Measurements from ENCODE around the gene PARP4. TPM values are rescaled to one million over a fixed set of nuclear protein-coding genes. Genes with fewer than 3 reads are reported as not detected.

PARP4 gene
- total and polyA plus RNA-seq, 2 of the 4 experiments (the other 2 are of a cell fraction): 31.7 to 50.2 TPM

GRCh38 chr13:24396821-24397220, 115.8 kb downstream of the PARP4 start:
- Histone ChIP-seq H2AK5ac (ENCODE audit: low read depth, low read length) (no peak overlapping the region), H3K9ac (ENCODE audit: low read depth, low read length) (no peak overlapping the region), H3K23ac (ENCODE audit: low read depth, low read length) (no peak overlapping the region), H3K4ac (ENCODE audit: low read depth, low read length) (no peak overlapping the region), H3K36me3 (ENCODE audit: control insufficient read depth, insufficient read depth, low read length) (no peaks in the 10 kb centered on the region), H3K4me3 (ENCODE audit: insufficient read depth, low read depth, low read length) (no peak overlapping the region), H3K27me3 (ENCODE audit: control insufficient read depth, insufficient read depth, low read length) (no peaks in the 10 kb centered on the region; the same call in 1 of the 2 replicates), H3K9me1 (ENCODE audit: insufficient read depth, low read length) (no peaks in the 10 kb centered on the region), H3K9me3 (ENCODE audit: control insufficient read depth, insufficient read depth, low read length) (peaks cover 3% of the 10 kb centered on the region; the same call in 1 of the 2 replicates), H4K8ac (ENCODE audit: low read depth in 2 of 2, low read length in 2 of 2) (no peak overlapping the region), H2BK5ac (ENCODE audit: low read depth, low read length, poor library complexity, severe bottlenecking) (no peak overlapping the region), H3K4me1 (ENCODE audit: control insufficient read depth, insufficient read depth, low read length) (no peaks in the 10 kb centered on the region), H3K14ac (replicated peaks; ENCODE audit: low read depth, low read length) (no peak overlapping the region), H4K91ac (ENCODE audit: insufficient read depth, low read depth, low read length) (no peak overlapping the region), H2BK120ac (ENCODE audit: low read depth, low read length) (no peak overlapping the region), H2AFZ (replicated peaks; ENCODE audit: low read length, poor library complexity) (no peak overlapping the region), H3K56ac (ENCODE audit: extremely low read depth, insufficient read depth, low read length) (no peak overlapping the region), H4K5ac (ENCODE audit: low read depth, low read length) (no peak overlapping the region), H4K20me1 (ENCODE audit: insufficient read depth, low read length) (no peaks in the 10 kb centered on the region), H3K4me2 (ENCODE audit: low read depth, low read length) (no peak overlapping the region), H3K27ac (ENCODE audit: insufficient read depth, low read length) (no peak overlapping the region), H3K18ac (ENCODE audit: low read depth, low read length) (no peak overlapping the region), H3K79me1 (ENCODE audit: low read depth in 1 of 2, low read length in 2 of 2) (no peaks in the 10 kb centered on the region), H2BK20ac (ENCODE audit: low read depth, low read length) (no peak overlapping the region), H2BK15ac (ENCODE audit: low read depth, low read length) (no peak overlapping the region), H2AK9ac (replicated peaks; ENCODE audit: low read depth, low read length, poor library complexity) (no peak overlapping the region)
- dilution Hi-C loops (cut with HindIII; ENCODE audit: low sequenced_read_pairs, unreplicated experiment) (no loop called here), in situ Hi-C loops (cut with MboI; ENCODE audit: low sequenced_read_pairs) (no loop called here), intact Hi-C loops (cut with micrococcal nuclease) (no loop called here)
- WGBS, 2 experiments (ENCODE audit: extremely low coverage in 2 of 2, insufficient read length in 1 of 2): no CpG with 5 or more reads among the region's 2 CpGs
- DNase-seq (no peak), ATAC-seq (ENCODE audit: low read depth) (no peak)
- no TSS peak for BruUV-seq (replicated peaks)
- ChIA-PET CTCF (no interaction called here), POLR2A (ENCODE audit: unreplicated experiment) (no interaction called here)
- TF ChIP-seq MXI1 (IDR thresholded peaks at IDR 0.05; ENCODE audit: borderline replicate concordance, low read depth, low read length) (no peak), RAD21 (IDR thresholded peaks at IDR 0.05; ENCODE audit: low read length) (no peak), NFE2L2 (IDR thresholded peaks at IDR 0.05; ENCODE audit: low read depth, low read length) (no peak), USF2 (IDR thresholded peaks at IDR 0.05; ENCODE audit: low read depth, low read length) (no peak)

Measured in IMR-90 (cell line).